Embryonic facial prominence (tissue), 1 donor: ENCODE data around the gene C10orf143.
"Not testable (repeated sequence)": the region's sequence is repeated elsewhere in the genome, so short reads cannot be mapped to it uniquely, and the experiment has no call there.

Source experiments
- DNase-seq: peaks from one replicate; pipeline ENCODE4 v3.0.0-alpha.2; 2016; ENCODE audit errors: extremely low spot score

The C10orf143 gene

GRCh38 chr10:130110246-130111112 lies at the start of gene C10orf143:
TSS of gene C10orf143 (minus strand) at chr10:130110830. CDS start at chr10:130110772, 58 bp downstream.
- peak; percentile 92 for DNase-seq

GRCh38 chr10:130159192-130159794 lies 48.7 kb upstream of the C10orf143 start:
- no peak for DNase-seq

- no peak for DNase-seq
Observed at GRCh38 chr10:130146042-130146441, 35.4 kb upstream of the C10orf143 start.

GRCh38 chr10:130141878-130142277 lies 31.2 kb upstream of the C10orf143 start:
- no peak for DNase-seq

GRCh38 chr10:130141460-130141859 lies 30.8 kb upstream of the C10orf143 start:
- no peak for DNase-seq

- DNase-seq: no peak
Observed at GRCh38 chr10:130141038-130141437, 30.4 kb upstream of the C10orf143 start.

- no peak for DNase-seq
Observed at GRCh38 chr10:130140425-130140824, 29.8 kb upstream of the C10orf143 start.

- no peak for DNase-seq
Observed at GRCh38 chr10:130138479-130138866, 27.8 kb upstream of the C10orf143 start.

GRCh38 chr10:130137659-130138478 lies 27.2 kb upstream of the C10orf143 start:
- no peak for DNase-seq

- DNase-seq: no peak
Observed at GRCh38 chr10:130137090-130137448, 26.4 kb upstream of the C10orf143 start.

GRCh38 chr10:130136226-130137089 lies 25.8 kb upstream of the C10orf143 start, which contains the start of gene GLRX3:
TSS of gene GLRX3 (plus strand) at chr10:130136391. CDS start at chr10:130136421, 30 bp downstream.
- DNase-seq: peak; percentile 61

GRCh38 chr10:130135676-130136225 lies 25.1 kb upstream of the C10orf143 start:
- no peak for DNase-seq

GRCh38 chr10:130128922-130129321 lies 18.3 kb upstream of the C10orf143 start:
- no peak for DNase-seq

- DNase-seq: no peak
Observed at GRCh38 chr10:130128062-130128781, 17.6 kb upstream of the C10orf143 start.

- no peak for DNase-seq
Observed at GRCh38 chr10:130127364-130128061, 16.9 kb upstream of the C10orf143 start.

- no peak for DNase-seq
Observed at GRCh38 chr10:130121486-130122079, 11.0 kb upstream of the C10orf143 start.

- DNase-seq: not testable (repeated sequence)
Observed at GRCh38 chr10:130117535-130117934, 6.9 kb upstream of the C10orf143 start.

- not testable (repeated sequence) for DNase-seq
Observed at GRCh38 chr10:130116942-130117341, 6.3 kb upstream of the C10orf143 start.

- DNase-seq: no peak
Observed at GRCh38 chr10:130112821-130113220, 2.2 kb upstream of the C10orf143 start.
